Skin of body (tissue), 2 donors: ENCODE measurements around the gene TEAD4. TPM values are rescaled to one million over a fixed set of nuclear protein-coding genes. Genes with fewer than 3 reads are reported as not detected.

Experiments used
- DNase-seq: peaks from one replicate; lab custom pipeline; 2025; lab: John Stamatoyannopoulos, UW
- total RNA-seq: library from RNA; depleted of rRNA; stranded (reverse); fragments of >200 nt; gene quantifications from one replicate; pipeline ENCODE4 v1.2.3, GENCODE V29; 2014

The TEAD4 gene
- 5.2 TPM for total RNA-seq

GRCh38 chr12:2959192-2959504 lies at the start of gene TEAD4:
Gene TEAD4 (plus strand): TSS chr12:2959397.
- DNase-seq, result no peak

- DNase-seq, result no peak
These were observed 47.0 kb upstream of the TEAD4 start for GRCh38 chr12:2912216-2912575.

GRCh38 chr12:2919249-2919648 lies 39.9 kb upstream of the TEAD4 start:
- DNase-seq, result no peak

- no peak for DNase-seq
These were observed 36.9 kb upstream of the TEAD4 start for GRCh38 chr12:2922329-2922728.

GRCh38 chr12:2923057-2923456 lies 36.1 kb upstream of the TEAD4 start:
- no peak for DNase-seq

GRCh38 chr12:2924019-2924418 lies 35.2 kb upstream of the TEAD4 start:
- DNase-seq, result no peak

- no peak for DNase-seq
These were observed 33.7 kb upstream of the TEAD4 start for GRCh38 chr12:2925322-2925995.

GRCh38 chr12:2930865-2931264 lies 28.3 kb upstream of the TEAD4 start:
- no peak for DNase-seq

GRCh38 chr12:2933586-2933985 lies 25.6 kb upstream of the TEAD4 start:
- DNase-seq, result no peak

GRCh38 chr12:2934371-2934770 lies 24.8 kb upstream of the TEAD4 start:
- no peak for DNase-seq

GRCh38 chr12:2936301-2936700 lies 22.9 kb upstream of the TEAD4 start:
- DNase-seq, result no peak

GRCh38 chr12:2937500-2937899 lies 21.7 kb upstream of the TEAD4 start:
- DNase-seq, result no peak

- DNase-seq, result no peak
These were observed 20.0 kb upstream of the TEAD4 start for GRCh38 chr12:2939191-2939590.

GRCh38 chr12:2940564-2940963 lies 18.6 kb upstream of the TEAD4 start:
- DNase-seq, result no peak

- no peak for DNase-seq
These were observed 17.7 kb upstream of the TEAD4 start for GRCh38 chr12:2941524-2941923.

- no peak for DNase-seq
These were observed 14.7 kb upstream of the TEAD4 start for GRCh38 chr12:2944401-2945047.

GRCh38 chr12:2949411-2949810 lies 9.8 kb upstream of the TEAD4 start:
- DNase-seq, result no peak

GRCh38 chr12:2955888-2956287 lies 3.3 kb upstream of the TEAD4 start:
- DNase-seq, result no peak

- no peak for DNase-seq
These were observed 1.3 kb upstream of the TEAD4 start for GRCh38 chr12:2957816-2958431.

- DNase-seq, result no peak
These were observed 585 bp upstream of the TEAD4 start for GRCh38 chr12:2958432-2959191.

- no peak for DNase-seq
These were observed 550 bp downstream of the TEAD4 start for GRCh38 chr12:2959505-2960389.
